Measurements from ENCODE around the gene PRMT1.

The PRMT1 gene

GRCh38 chr19:49640113-49640898 is 36.8 kb upstream of the PRMT1 start, which contains the start of gene RRAS:
Gene RRAS, minus strand, starts transcription at chr19:49640143. Its CDS starts 45 bp downstream, at chr19:49640098.
- peak; percentile 100 for DNase-seq
- peak within 1 kb of the TSS; percentile 71 for H3K4me3 ChIP-seq (ENCODE audit: low read depth, low read length)
- H3K9me3 ChIP-seq (ENCODE audit: severe bottlenecking), result no peaks in the 10 kb centered on the region
- H3K36me3 ChIP-seq, result peaks cover 5% of the 10 kb centered on the region
- TF ChIP-seq CTCF (IDR thresholded peaks at IDR 0.05; ENCODE audit: low read depth, low read length), result no peak
- peak within 1 kb of the TSS; percentile 91 for H3K27ac ChIP-seq
- H3K27me3 ChIP-seq (ENCODE audit: insufficient read depth, low read depth, severe bottlenecking), result no peaks in the 10 kb centered on the region

GRCh38 chr19:49641688-49642491 is 35.2 kb upstream of the PRMT1 start, which contains the start of gene SCAF1:
Gene SCAF1, plus strand, starts transcription at chr19:49642209. Its CDS starts 2,818 bp downstream, at chr19:49645027.
- TF ChIP-seq CTCF (IDR thresholded peaks at IDR 0.05; ENCODE audit: low read depth, low read length), result no peak
- H3K27me3 ChIP-seq (ENCODE audit: insufficient read depth, low read depth, severe bottlenecking), result no peaks in the 10 kb centered on the region
- no peaks in the 10 kb centered on the region for H3K9me3 ChIP-seq (ENCODE audit: severe bottlenecking)
- H3K4me3 ChIP-seq (ENCODE audit: low read depth, low read length), result peak within 1 kb of the TSS; percentile 94
- DNase-seq, result peak; percentile 99
- H3K36me3 ChIP-seq, result peaks cover 11% of the 10 kb centered on the region
- peak within 1 kb of the TSS; percentile 91 for H3K27ac ChIP-seq

- Histone ChIP-seq H3K27ac (peak overlapping the region; percentile 90), H3K27me3 (ENCODE audit: insufficient read depth, low read depth, severe bottlenecking) (no peaks in the 10 kb centered on the region)
- no peak for TF ChIP-seq CTCF (IDR thresholded peaks at IDR 0.05; ENCODE audit: low read depth, low read length)
Observed at GRCh38 chr19:49642492-49643035, 34.5 kb upstream of the PRMT1 start.

GRCh38 chr19:49643466-49643865 is 33.6 kb upstream of the PRMT1 start:
- no peak for DNase-seq
- no peaks in the 10 kb centered on the region for H3K9me3 ChIP-seq (ENCODE audit: severe bottlenecking)
- H3K27me3 ChIP-seq (ENCODE audit: insufficient read depth, low read depth, severe bottlenecking), result no peaks in the 10 kb centered on the region
- H3K4me3 ChIP-seq (ENCODE audit: low read depth, low read length), result no peak overlapping the region
- H3K27ac ChIP-seq, result no peak overlapping the region
- TF ChIP-seq CTCF (IDR thresholded peaks at IDR 0.05; ENCODE audit: low read depth, low read length), result no peak
- H3K36me3 ChIP-seq, result peaks cover 23% of the 10 kb centered on the region

More at GRCh38 chr19:49642492-49643035, 34.5 kb upstream of the PRMT1 start:
- Histone ChIP-seq H3K4me3 (ENCODE audit: low read depth, low read length) (peak overlapping the region; percentile 94), H3K9me3 (ENCODE audit: severe bottlenecking) (no peaks in the 10 kb centered on the region), H3K36me3 (peaks cover 17% of the 10 kb centered on the region)
- no peak for DNase-seq

- Histone ChIP-seq H3K36me3 (peaks cover 44% of the 10 kb centered on the region), H3K27ac (no peak overlapping the region), H3K4me3 (ENCODE audit: low read depth, low read length) (no peak overlapping the region), H3K27me3 (ENCODE audit: insufficient read depth, low read depth, severe bottlenecking) (no peaks in the 10 kb centered on the region), H3K9me3 (ENCODE audit: severe bottlenecking) (no peaks in the 10 kb centered on the region)
- DNase-seq, result no peak
- TF ChIP-seq CTCF (IDR thresholded peaks at IDR 0.05; ENCODE audit: low read depth, low read length), result no peak
Observed at GRCh38 chr19:49645592-49645991, 31.5 kb upstream of the PRMT1 start.
